GM12892 (cell line): ENCODE measurements around the gene CNTNAP2.

Experiments used
- POLR2A ChIP-seq: IDR thresholded peaks from 2 replicates; pipeline ENCODE4 v1.6.1; 2011; ENCODE audit warnings: low read depth, low read length, control low read depth
- POLR2AphosphoS5 ChIP-seq: IDR thresholded peaks from 2 replicates; pipeline ENCODE4 v1.6.1; 2011; ENCODE audit warnings: low read depth, low read length, control low read depth

GRCh38 chr7:146417176-146417575 lies 300.6 kb downstream of the CNTNAP2 start:
- TF ChIP-seq POLR2A, result no peak
- TF ChIP-seq POLR2AphosphoS5, result no peak
